C4-2B (cell line): ENCODE data around the gene TNFSF12.
"Not testable (repeated sequence)": the region's sequence is repeated elsewhere in the genome, so short reads cannot be mapped to it uniquely, and the experiment has no call there.

Experiments used
- H3K27ac ChIP-seq: fragments of 450-650 bp; 2 replicates; pipeline ENCODE4 v1.5.1; 2017
- CTCF ChIP-seq: fragments of 450-650 bp; conservative IDR thresholded peaks from 2 replicates; pipeline ENCODE4 v1.5.1; 2017; ENCODE audit warnings: mild to moderate bottlenecking
- ZFX ChIP-seq: fragments of 450-650 bp; IDR thresholded peaks from 2 replicates; pipeline ENCODE4 v1.6.1; 2017

TNFSF12 gene

GRCh38 chr17:7591596-7591995 lies 42.7 kb downstream of the TNFSF12 start:
- TF ChIP-seq CTCF (no peak), ZFX (no peak)
- H3K27ac ChIP-seq, result no peak overlapping the region

- no peak overlapping the region for H3K27ac ChIP-seq
- TF ChIP-seq ZFX (no peak), CTCF (no peak)
Measured at GRCh38 chr17:7592422-7593021, 43.7 kb downstream of the TNFSF12 start.

- TF ChIP-seq CTCF, result no peak
- TF ChIP-seq ZFX, result no peak
- no peak overlapping the region for H3K27ac ChIP-seq
Measured at GRCh38 chr17:7593296-7593695, 44.4 kb downstream of the TNFSF12 start.

GRCh38 chr17:7597561-7597960 lies 48.7 kb downstream of the TNFSF12 start:
- not testable (repeated sequence) for H3K27ac ChIP-seq

GRCh38 chr17:7606280-7606679 lies 57.4 kb downstream of the TNFSF12 start:
- TF ChIP-seq CTCF, result no peak
- no peak for TF ChIP-seq ZFX
- H3K27ac ChIP-seq, result no peak overlapping the region
